HG03439 (cell line): ENCODE data around the gene RNF187.
"Not testable (repeated sequence)": the region's sequence is repeated elsewhere in the genome, so short reads cannot be mapped to it uniquely, and the experiment has no call there.

Source experiments
- ATAC-seq: cut with Tn5 transposase; IDR thresholded peaks from one replicate; pipeline ENCODE4 v1.9.1; 2021; ENCODE audit warnings: mild to moderate bottlenecking, moderate library complexity; ENCODE audit not compliant: unreplicated experiment

The RNF187 gene

GRCh38 chr1:228459091-228459993 lies 27.8 kb upstream of the RNF187 start:
- ATAC-seq = peak; percentile 19

GRCh38 chr1:228460821-228461220 lies 26.4 kb upstream of the RNF187 start:
- no peak for ATAC-seq

- ATAC-seq = no peak
Observed at GRCh38 chr1:228462560-228462959, 24.6 kb upstream of the RNF187 start.

- ATAC-seq = no peak
Observed at GRCh38 chr1:228463009-228463558, 24.1 kb upstream of the RNF187 start.

- peak; percentile 47 for ATAC-seq
Observed at GRCh38 chr1:228463559-228464455, 23.4 kb upstream of the RNF187 start.

- ATAC-seq = peak; percentile 86
Observed at GRCh38 chr1:228464487-228464983, 22.6 kb upstream of the RNF187 start.

GRCh38 chr1:228465141-228465540 lies 22.0 kb upstream of the RNF187 start:
- no peak for ATAC-seq

GRCh38 chr1:228465571-228466146 lies 21.5 kb upstream of the RNF187 start:
- ATAC-seq = no peak

GRCh38 chr1:228468188-228468587 lies 19.0 kb upstream of the RNF187 start:
- ATAC-seq = not testable (repeated sequence)

GRCh38 chr1:228469413-228470162 lies 17.6 kb upstream of the RNF187 start:
- ATAC-seq = no peak

GRCh38 chr1:228471154-228471761 lies 15.9 kb upstream of the RNF187 start:
- no peak for ATAC-seq

- no peak for ATAC-seq
Observed at GRCh38 chr1:228471762-228472398, 15.3 kb upstream of the RNF187 start.

- no peak for ATAC-seq
Observed at GRCh38 chr1:228472655-228473054, 14.5 kb upstream of the RNF187 start.

GRCh38 chr1:228474507-228474906 lies 12.7 kb upstream of the RNF187 start:
- no peak for ATAC-seq

- ATAC-seq = no peak
Observed at GRCh38 chr1:228475812-228476211, 11.4 kb upstream of the RNF187 start.

- no peak for ATAC-seq
Observed at GRCh38 chr1:228477263-228477662, 9.9 kb upstream of the RNF187 start.

GRCh38 chr1:228478326-228478725 lies 8.9 kb upstream of the RNF187 start:
- ATAC-seq = no peak

GRCh38 chr1:228478912-228479711 lies 8.1 kb upstream of the RNF187 start:
- no peak for ATAC-seq
